Measurements from ENCODE around the gene FCRL5.
"Not testable (repeated sequence)": the region's sequence is repeated elsewhere in the genome, so short reads cannot be mapped to it uniquely, and the experiment has no call there.

The FCRL5 gene

DNA sequence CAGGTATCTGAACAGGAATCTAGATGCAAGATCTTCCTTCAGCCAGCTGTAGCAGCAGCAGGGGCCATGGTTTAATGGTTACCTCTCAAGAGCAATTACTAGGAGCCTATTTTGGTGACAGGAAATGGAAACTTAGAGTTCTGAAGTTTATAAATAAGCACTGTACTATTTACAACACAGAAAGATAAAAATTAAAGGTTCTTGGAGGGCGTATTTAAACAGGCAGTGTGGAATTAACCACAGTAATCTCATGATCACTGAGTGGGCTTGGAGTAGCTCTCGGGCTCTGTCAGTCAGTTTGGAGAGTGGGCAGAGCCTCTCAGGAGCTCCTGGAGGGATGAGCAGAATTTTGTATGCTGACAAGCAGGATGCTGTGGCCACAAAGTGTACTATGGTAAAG is 10.2 kb upstream of the FCRL5 start:
- Histone ChIP-seq H3K4me1 (no peaks in the 10 kb centered on the region), H3K36me3 (replicated peaks) (no peaks in the 10 kb centered on the region)
- no peak for DNase-seq (ENCODE audit: low spot score in 2 of 2)

DNA sequence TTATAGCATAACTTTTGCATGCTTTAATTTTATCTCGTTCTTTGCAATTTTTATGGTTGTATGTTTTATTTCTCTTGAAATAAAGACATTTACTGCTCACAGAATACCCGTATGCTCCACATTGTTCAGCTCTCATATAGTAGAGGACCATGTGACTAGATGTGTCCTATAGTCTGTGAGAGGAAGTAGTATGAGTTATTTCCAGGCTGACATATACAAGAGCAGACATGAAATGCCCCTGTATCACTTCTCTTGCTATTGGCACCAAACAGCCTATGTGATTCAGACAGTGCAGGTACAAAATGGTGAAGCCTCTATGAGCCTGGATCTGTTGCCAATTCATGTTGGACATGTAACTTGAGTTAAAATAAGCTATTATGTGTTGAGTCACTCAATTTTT is 5.8 kb upstream of the FCRL5 start:
- Histone ChIP-seq H3K36me3 (replicated peaks) (no peaks in the 10 kb centered on the region), H3K9me3 (no peaks in the 10 kb centered on the region), H3K4me1 (no peaks in the 10 kb centered on the region), H3K4me3 (no peak overlapping the region), H3K27me3 (ENCODE audit: low read depth) (no peaks in the 10 kb centered on the region)
- DNase-seq (ENCODE audit: low spot score in 2 of 2), result no peak
- in situ Hi-C loops (cut with MboI; ENCODE audit: low sequenced_read_pairs), result no loop called here

More for the DNA sequence above, 10.2 kb upstream of the FCRL5 start:
- Histone ChIP-seq H3K27me3 (ENCODE audit: low read depth) (no peaks in the 10 kb centered on the region), H3K9me3 (no peaks in the 10 kb centered on the region), H3K4me3 (no peak overlapping the region)
- in situ Hi-C loops (cut with MboI; ENCODE audit: low sequenced_read_pairs), result no loop called here

DNA sequence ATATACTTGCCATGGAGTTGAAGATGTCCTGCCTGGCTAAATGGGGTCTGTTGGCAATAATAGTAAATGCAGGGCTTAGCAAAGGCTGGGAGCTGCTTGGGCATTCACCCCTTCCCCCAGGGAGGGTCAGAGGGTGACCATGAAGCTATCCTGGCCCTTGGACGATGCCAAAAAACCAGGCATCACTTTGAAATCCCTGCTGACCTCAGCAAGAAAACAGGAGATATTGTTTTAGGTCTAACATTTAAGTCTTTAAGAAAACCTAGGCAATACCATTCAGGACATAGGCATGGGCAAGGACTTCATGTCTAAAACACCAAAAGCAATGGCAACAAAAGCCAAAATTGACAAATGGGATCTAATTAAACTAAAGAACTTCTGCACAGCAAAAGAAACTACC is 4.2 kb downstream of the FCRL5 start:
- H3K27me3 ChIP-seq (ENCODE audit: low read depth); H3K9me3 ChIP-seq; in situ Hi-C loops (cut with MboI; ENCODE audit: low sequenced_read_pairs); H3K36me3 ChIP-seq (replicated peaks); H3K4me3 ChIP-seq; H3K4me1 ChIP-seq; DNase-seq (ENCODE audit: low spot score in 2 of 2): not testable (repeated sequence)

DNA sequence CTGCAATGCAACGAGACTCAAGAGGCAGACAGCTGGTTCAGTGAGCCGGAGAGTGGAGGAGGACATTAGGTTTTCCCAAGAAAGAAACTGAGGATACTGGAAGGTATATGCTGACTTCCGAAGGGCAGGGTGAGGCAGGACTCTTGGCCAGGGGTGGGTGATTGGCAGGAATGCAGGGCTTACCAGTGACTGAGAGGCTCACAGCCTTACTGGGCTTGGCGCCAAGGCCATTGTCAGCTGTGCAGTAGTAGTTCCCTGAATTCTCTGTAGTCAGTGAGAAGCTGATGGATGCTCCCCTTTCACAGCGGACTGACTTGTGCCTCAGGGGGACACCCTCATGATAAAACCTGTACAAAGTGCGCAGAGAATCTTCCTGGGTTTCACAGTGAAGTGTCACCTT is 9.6 kb downstream of the FCRL5 start:
- Histone ChIP-seq H3K27me3 (ENCODE audit: low read depth) (no peaks in the 10 kb centered on the region), H3K4me1 (no peaks in the 10 kb centered on the region), H3K4me3 (no peak overlapping the region), H3K36me3 (replicated peaks) (no peaks in the 10 kb centered on the region), H3K9me3 (no peaks in the 10 kb centered on the region)
- DNase-seq (ENCODE audit: low spot score in 2 of 2), result no peak
- in situ Hi-C loops (cut with MboI; ENCODE audit: low sequenced_read_pairs), result no loop called here

DNA sequence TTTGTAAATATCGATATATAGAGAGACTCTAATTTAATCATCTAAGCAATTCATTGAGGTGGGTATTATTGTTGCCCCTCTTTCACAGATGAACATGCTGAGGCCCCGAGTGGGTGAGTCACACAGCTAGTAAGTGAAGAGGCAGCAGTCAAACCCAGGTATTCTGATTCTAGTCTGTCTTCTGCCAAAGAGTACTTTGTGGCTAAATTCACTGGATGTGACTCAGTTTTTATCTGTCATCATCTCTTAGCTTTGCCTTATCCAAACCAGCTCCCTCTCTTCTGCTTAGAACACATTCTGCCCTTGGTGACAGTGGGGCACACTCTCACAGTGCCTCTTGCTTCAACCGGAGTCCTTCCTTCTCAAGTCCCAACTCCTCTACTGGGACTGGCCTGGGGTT is 11.5 kb downstream of the FCRL5 start:
- no peaks in the 10 kb centered on the region for H3K36me3 ChIP-seq (replicated peaks)
- in situ Hi-C loops (cut with MboI; ENCODE audit: low sequenced_read_pairs), result no loop called here

DNA sequence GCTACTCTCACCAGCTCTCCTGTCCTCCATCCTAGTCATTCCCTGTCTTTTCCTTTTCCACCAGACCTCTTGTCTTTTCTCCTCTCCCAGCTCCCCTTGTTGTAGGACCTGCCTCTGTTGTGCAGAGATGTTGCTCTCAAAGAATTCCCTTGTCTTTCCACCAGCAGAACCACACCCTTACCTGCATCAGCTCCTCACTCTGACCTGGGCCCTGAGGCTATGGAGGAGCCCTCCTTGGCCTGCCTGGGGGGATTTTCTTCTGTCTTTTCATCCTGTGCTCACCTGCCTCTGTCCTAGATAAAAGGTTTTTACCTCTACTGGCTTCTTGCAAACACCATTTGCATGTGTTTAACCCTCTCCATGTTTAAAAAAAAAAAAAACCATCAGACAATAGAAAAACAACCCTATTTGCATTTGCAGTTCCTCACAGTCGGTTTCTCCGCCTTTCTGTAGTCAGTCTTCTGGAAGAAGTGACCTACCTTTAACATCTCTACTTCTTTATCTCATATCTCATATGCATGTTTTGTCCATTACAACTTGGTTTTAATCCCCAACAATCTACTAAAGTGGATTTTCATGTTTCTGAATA is 12.1 kb downstream of the FCRL5 start:
- DNase-seq (ENCODE audit: low spot score in 2 of 2), result no peak
- no peaks in the 10 kb centered on the region for H3K36me3 ChIP-seq (replicated peaks)
- H3K9me3 ChIP-seq, result no peaks in the 10 kb centered on the region
- in situ Hi-C loops (cut with MboI; ENCODE audit: low sequenced_read_pairs), result no loop called here
- H3K4me3 ChIP-seq, result no peak overlapping the region
- H3K4me1 ChIP-seq, result no peaks in the 10 kb centered on the region
- H3K27me3 ChIP-seq (ENCODE audit: low read depth), result no peaks in the 10 kb centered on the region

More for the DNA sequence above, 11.5 kb downstream of the FCRL5 start:
- no peaks in the 10 kb centered on the region for H3K27me3 ChIP-seq (ENCODE audit: low read depth)
- DNase-seq (ENCODE audit: low spot score in 2 of 2), result no peak
- no peaks in the 10 kb centered on the region for H3K9me3 ChIP-seq
- no peak overlapping the region for H3K4me3 ChIP-seq
- no peaks in the 10 kb centered on the region for H3K4me1 ChIP-seq

DNA sequence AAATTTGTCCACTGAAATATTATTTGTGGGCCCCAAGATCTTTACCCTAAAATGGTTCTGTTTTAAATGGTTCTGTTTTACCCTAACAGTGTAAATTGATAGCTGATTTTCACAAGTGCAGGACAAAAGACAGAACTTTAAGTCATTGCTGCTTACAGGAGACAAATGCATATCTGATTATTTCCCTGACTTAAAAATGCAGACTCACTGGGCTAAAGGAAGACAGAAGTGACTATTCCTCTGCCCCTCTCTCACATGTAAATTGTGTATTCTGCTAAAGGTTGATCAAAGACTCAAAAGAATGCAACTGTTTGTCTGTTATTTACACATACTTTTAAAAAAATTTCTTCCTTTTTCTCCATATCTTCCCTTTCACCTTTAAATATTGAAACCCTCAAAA is 12.7 kb downstream of the FCRL5 start:
- no peaks in the 10 kb centered on the region for H3K36me3 ChIP-seq (replicated peaks)

DNA sequence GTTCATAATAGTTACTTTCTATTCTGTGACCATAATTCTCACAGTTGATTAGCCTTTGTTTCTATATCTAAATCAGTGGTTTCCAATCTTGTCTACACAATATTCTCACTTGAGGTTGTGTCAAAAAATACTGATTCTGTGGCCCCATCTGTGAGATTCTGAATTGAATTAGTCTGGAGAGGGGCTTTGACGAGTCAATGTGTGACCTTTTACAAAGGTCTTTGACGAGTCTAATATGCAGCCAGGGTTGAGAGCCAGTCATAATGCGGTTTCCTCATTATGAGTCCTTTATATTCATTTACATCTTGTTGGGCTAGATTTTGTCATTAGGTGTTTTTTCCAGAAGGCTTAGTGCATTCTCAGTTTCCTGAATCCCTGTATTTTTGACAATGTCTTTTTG is 19.7 kb downstream of the FCRL5 start:
- no peak for DNase-seq (ENCODE audit: low spot score in 2 of 2)
- no peaks in the 10 kb centered on the region for H3K36me3 ChIP-seq (replicated peaks)
- H3K9me3 ChIP-seq, result no peaks in the 10 kb centered on the region
- H3K4me3 ChIP-seq, result no peak overlapping the region
- no peaks in the 10 kb centered on the region for H3K4me1 ChIP-seq
- in situ Hi-C loops (cut with MboI; ENCODE audit: low sequenced_read_pairs), result no loop called here
- H3K27me3 ChIP-seq (ENCODE audit: low read depth), result no peaks in the 10 kb centered on the region

More for the DNA sequence above, 12.7 kb downstream of the FCRL5 start:
- Histone ChIP-seq H3K4me1 (no peaks in the 10 kb centered on the region), H3K9me3 (no peaks in the 10 kb centered on the region), H3K27me3 (ENCODE audit: low read depth) (no peaks in the 10 kb centered on the region), H3K4me3 (no peak overlapping the region)
- in situ Hi-C loops (cut with MboI; ENCODE audit: low sequenced_read_pairs), result no loop called here
- no peak for DNase-seq (ENCODE audit: low spot score in 2 of 2)

DNA sequence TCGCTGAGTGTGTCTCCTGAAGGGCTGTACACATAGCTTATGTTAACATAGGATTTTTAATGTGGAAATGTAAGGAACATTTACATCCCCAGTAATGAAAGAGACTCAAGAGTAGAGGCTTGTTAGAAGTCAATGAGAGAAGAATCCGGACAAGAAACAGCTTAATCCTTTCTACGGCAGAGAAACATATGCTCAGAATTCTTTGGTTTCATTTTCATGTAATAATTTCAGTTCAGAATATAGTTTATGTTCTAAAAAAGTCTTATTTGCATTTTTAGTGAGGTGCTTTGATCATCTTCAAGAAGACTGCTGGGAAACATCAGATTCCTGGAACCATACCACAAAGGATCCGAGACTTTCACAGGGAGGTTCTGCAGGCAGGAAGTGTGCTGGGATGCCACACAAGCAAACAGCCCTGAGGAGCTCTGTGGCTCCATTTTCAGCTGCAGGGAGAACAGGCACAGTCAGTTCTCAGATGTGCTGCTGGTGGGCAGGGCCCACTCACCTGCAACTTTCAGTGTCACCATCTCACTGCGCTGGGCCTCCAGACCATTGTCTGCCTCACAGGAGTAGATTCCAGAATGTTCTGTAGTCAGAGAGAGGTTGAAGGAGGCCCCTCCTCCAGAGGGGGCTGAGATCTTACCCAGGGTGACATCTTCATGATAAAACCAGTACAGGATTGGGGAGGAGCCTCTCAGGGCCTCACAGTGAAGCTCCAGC is 28.4 kb downstream of the FCRL5 start:
- Histone ChIP-seq H3K36me3 (replicated peaks) (no peaks in the 10 kb centered on the region), H3K9me3 (no peaks in the 10 kb centered on the region), H3K27me3 (ENCODE audit: low read depth) (no peaks in the 10 kb centered on the region), H3K4me1 (no peaks in the 10 kb centered on the region), H3K4me3 (no peak overlapping the region)
- in situ Hi-C loops (cut with MboI; ENCODE audit: low sequenced_read_pairs), result no loop called here
- DNase-seq (ENCODE audit: low spot score in 2 of 2), result no peak

DNA sequence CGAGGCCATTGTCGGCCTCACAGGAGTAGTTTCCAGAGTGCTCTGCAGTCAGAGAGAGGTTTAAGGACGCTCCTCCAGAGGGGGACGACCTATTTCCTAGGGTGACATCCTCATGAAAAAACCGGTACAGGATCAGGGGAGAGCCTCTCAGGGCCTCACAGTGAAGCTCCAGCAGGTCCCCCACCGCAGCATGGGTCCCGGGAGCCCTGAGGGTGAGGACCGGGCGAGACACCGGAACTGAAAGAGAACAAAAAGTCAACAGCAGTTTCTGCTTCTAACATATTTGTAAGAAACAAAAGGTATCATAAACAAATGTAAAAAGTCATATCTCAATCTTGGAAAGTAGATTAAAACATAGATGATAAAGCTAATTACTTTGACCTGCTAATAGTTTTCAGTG is 31.3 kb downstream of the FCRL5 start:
- no peaks in the 10 kb centered on the region for H3K27me3 ChIP-seq (ENCODE audit: low read depth)
- no peak for DNase-seq (ENCODE audit: low spot score in 2 of 2)
- H3K4me3 ChIP-seq, result no peak overlapping the region
- H3K4me1 ChIP-seq, result no peaks in the 10 kb centered on the region
- no peaks in the 10 kb centered on the region for H3K36me3 ChIP-seq (replicated peaks)
- H3K9me3 ChIP-seq, result no peaks in the 10 kb centered on the region
- in situ Hi-C loops (cut with MboI; ENCODE audit: low sequenced_read_pairs), result no loop called here

DNA sequence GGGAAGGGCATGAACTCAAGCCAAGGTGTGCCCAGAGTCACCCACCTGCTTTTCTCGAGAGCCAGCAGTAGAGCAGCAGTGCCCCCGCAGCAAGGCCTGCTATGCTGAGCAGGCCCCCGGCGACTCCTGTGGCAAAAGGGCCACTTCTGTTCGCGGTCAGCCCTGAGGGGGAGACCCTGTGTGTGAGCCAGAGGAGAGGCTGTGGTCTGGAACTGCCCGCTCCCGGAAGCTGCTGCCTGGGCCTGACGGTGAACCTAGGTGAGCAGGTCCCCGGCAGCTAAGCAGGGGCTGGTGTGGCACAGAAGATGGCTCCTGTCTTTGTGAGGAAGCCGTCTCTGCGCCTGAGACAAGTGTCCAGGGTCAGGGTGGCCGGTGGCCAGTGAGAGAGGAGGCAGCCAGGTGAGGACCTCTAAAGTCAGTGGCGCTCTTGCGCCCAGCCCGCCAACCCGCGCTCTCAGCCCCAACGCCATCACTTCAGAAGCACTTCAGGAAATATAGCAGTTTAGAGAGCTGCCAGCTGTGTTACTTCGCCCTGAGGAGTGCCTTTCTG is 31.9 kb downstream of the FCRL5 start:
- Histone ChIP-seq H3K4me1 (no peaks in the 10 kb centered on the region), H3K27me3 (ENCODE audit: low read depth) (no peaks in the 10 kb centered on the region), H3K36me3 (replicated peaks) (no peaks in the 10 kb centered on the region), H3K4me3 (no peak overlapping the region), H3K9me3 (no peaks in the 10 kb centered on the region)
- DNase-seq (ENCODE audit: low spot score in 2 of 2), result no peak
- in situ Hi-C loops (cut with MboI; ENCODE audit: low sequenced_read_pairs), result no loop called here

DNA sequence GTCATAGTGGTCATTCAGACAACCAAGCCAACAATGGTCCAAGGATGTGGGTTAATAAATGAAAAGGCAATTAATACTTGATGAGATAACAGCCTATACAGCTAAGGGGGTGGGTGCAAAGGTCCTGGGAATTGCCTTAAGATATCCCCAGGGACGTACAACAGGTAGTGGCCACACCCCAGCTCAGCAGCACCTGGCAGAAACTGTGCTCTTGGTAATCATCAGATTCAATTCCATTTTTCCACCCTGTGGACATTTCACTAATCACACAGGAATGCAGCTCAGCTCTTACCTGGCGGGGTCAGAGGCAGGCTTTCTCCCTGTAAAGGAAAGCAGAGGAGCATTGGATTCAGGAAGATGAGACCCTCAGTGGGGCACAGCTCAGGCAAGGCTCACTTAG is 32.9 kb downstream of the FCRL5 start:
- no peaks in the 10 kb centered on the region for H3K27me3 ChIP-seq (ENCODE audit: low read depth)
- in situ Hi-C loops (cut with MboI; ENCODE audit: low sequenced_read_pairs), result no loop called here
- no peak overlapping the region for H3K4me3 ChIP-seq
- H3K9me3 ChIP-seq, result no peaks in the 10 kb centered on the region
- no peak for DNase-seq (ENCODE audit: low spot score in 2 of 2)
- H3K36me3 ChIP-seq (replicated peaks), result no peaks in the 10 kb centered on the region
- no peaks in the 10 kb centered on the region for H3K4me1 ChIP-seq

DNA sequence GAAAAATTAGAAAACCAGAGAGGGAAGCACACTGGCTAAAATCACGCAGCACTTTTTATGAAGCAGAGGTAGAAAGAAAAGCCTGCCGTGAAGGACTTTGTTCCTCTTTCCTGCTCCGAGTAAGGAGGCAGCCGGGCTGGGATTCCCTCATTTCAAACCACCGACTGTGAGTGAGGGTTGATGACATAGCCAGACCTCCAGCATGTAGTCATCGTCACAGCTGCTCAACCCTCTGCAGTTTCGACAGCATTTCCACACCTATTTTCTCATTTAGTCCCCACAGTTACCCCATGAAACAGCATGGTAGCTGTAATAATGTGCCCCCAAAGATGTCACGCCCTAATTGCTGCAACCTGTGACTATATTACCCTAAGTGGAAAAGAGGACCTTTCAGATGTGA is 35.3 kb downstream of the FCRL5 start:
- in situ Hi-C loops (cut with MboI; ENCODE audit: low sequenced_read_pairs), result no loop called here
- no peak for DNase-seq (ENCODE audit: low spot score in 2 of 2)

DNA sequence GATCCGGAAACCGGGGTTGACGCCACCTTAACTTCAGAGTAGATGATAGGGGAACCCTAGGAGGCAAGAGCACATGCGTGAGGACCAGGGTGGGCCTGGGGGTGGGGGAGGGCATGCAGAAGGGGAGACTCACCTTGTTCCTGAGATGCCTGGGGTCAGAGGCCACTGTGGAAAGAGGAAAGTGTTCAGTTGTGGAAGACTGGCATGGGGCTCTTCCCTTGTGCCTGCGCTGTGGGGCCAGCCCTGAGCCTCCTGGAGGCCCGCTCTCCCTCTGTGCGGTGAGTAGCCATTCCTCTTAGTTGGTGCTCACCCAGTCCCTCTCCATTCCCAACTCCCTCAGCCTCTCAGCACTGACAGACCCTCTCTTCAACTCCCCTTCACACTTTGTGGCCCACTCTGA is 36.6 kb downstream of the FCRL5 start:
- in situ Hi-C loops (cut with MboI; ENCODE audit: low sequenced_read_pairs), result no loop called here
- H3K27me3 ChIP-seq (ENCODE audit: low read depth), result no peaks in the 10 kb centered on the region
- H3K4me1 ChIP-seq, result no peaks in the 10 kb centered on the region
- H3K4me3 ChIP-seq, result no peak overlapping the region
- H3K36me3 ChIP-seq (replicated peaks), result no peaks in the 10 kb centered on the region
- no peak for DNase-seq (ENCODE audit: low spot score in 2 of 2)
- H3K9me3 ChIP-seq, result no peaks in the 10 kb centered on the region

More for the DNA sequence above, 35.3 kb downstream of the FCRL5 start:
- no peaks in the 10 kb centered on the region for H3K4me1 ChIP-seq
- H3K4me3 ChIP-seq, result no peak overlapping the region
- H3K36me3 ChIP-seq (replicated peaks), result no peaks in the 10 kb centered on the region
- no peaks in the 10 kb centered on the region for H3K9me3 ChIP-seq
- no peaks in the 10 kb centered on the region for H3K27me3 ChIP-seq (ENCODE audit: low read depth)
